CD4-positive, alpha-beta T cell treated with Interleukin-15 for 4 hours (primary cell): ENCODE results near the gene C10orf71.

ENCODE experiments used
- DNase-seq: peaks from one replicate; pipeline ENCODE4 v3.0.0-alpha.2; 2020; ENCODE audit warnings: low spot score

Gene C10orf71

DNA sequence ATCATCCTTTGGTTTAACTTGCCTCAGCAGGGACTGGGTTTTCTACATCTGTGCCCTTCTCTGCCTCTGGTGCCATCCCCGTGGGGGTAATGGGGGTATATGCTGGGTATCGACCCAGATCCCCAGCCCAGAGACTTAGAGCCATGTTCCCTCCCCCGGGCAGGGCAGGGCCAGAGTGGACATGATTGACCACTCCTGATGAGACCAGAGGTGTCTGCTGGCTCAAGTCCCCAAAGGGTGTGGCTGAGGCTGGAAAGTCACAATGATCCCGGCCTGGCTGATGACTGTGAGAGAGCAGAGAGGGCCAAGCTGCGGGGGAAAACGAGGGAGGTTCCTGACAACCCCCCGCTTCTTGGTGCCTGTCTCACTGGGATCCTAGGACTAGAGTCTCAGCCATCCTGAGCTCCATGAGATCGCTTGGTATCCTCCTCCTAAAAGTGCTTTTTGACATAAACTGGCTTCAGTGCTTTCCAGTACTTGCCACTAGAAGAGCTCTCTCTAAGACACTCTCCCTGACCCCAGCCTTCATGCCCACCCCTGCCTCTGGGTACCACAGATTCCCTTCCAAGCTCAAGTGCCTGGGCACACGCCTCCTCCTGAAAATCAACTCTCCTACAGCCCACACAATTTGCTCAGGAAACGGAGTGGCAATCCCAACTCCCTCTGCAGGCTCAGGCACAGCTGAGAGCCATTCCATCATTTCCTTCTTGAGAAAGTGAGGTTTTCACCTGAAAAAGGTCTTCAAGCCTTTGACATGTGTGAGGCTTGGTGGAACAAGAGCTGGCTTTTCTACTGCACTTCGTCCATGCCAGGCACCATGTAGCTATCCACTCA, 63.0 kb downstream of the C10orf71 start:
- DNase-seq: no peak

DNA sequence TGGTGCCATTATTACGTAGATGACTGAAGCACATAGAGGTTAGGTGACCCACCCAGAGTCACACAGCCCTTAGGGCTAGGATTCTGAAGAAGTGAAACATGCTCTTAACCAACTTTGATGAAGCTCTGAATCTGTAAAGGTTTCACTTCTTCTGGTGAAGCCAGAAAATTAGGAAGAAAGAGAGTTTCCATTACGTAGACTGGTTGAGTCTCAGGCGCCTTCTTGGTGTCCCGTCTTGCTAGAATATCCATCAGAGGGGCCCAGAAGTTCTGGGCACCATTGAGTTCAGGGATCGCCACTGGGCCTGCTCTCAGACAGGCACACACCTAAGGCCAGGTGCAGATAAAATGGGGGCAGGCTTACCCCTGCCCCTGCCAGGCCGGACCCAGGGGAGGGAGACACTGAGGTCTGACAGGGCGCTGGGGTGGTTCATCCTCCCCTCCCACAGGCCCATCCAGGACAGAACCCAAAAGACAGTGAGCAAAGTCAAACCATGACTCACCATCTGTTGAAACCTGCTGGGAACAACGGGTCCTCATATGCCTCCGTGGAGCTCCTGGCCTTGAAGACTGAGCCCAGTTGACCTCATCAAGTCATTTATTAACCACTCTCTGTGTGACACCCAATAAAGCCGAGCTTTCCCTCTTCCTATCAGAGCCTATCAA, 63.8 kb downstream of the C10orf71 start:
- DNase-seq: no peak

DNA sequence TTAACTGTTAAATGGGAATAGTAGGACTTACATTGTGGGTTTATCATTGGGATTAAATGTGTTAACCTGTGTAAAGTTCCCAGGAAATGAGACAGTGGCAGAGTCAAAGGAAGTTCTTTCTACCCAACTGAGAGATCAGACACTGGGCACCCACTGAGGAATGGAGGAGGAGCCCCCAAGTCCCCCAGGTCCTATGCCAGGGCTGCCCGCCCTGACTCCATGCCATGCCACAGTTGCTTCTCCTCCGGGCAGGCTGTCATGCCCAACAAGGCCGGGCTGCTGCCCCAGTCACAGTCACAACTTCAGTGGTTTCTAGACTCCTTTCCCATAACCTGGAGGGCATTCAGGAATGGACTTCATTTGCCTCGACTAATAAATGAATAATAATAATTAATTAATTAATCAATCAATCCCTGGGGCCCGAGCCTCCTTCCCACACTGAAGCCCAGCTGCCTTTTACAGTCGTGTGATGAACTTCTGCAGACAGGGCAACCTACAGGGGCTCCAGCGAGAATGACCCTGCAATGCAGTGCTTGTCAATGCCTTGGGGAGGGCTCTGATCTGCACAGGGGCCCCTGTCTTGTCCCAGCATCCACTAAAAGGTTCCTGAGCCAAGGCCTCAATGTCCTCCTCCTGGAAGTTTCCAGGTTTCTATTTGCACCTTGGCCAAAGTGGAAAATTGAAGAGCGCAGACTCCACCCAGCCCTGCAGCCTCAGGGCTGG, 64.5 kb downstream of the C10orf71 start:
- DNase-seq: no peak

DNA sequence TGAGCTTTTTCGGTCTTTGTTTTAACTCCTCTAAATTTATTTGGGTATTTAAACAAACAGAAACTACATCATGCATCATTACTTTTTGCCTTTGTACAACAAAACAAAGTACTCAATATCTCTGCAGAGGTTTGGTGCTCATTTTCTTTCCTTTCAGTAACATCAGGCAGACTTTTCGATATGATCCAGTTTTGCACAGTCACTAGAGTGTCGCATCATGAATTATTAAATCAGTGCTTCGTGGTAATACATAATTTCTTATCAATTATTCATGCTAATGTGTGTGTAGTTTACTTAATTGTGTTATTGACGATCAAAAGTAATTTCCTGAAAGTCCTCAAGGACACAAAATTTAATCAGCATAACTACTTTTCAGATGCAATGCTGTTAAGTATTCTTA, 65.1 kb downstream of the C10orf71 start:
- no peak for DNase-seq

DNA sequence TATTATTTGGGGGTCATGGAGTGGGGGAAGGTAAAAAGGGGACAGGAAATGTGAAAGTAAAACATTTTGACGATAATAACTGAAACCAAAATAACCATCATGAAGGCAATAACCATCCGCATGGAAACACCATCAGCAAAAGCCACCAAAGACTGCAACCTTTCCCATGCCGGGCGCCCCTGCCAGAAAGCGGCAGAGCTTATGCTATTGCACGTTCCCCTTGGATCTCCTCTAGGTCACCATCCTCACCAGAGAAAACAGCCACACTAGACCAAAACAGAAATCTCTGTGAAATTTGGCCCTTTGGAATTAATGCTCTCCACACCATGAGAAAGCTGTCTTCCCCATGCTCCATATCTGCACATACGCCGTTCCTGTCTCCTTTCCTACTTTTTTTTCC, 65.8 kb downstream of the C10orf71 start:
- DNase-seq: no peak

DNA sequence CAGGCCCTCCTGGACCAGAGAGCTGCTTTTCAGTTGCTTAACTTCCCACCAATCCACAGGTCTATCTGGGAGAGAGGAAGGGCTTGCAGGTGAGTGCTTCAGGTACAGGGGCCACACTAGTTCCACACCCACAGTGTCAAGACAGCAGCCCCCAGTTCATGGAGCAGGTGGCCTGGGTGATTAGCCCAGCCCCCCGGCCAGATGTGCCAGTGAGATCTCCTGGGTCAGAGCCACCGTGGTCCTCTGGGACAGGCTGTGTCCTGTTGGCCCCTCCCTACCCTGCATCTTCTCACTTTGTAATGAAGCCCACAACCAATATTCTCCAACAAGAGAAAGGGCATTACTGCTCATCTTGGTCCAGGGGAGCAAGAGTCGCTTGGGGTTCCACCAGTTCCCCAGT, 66.3 kb downstream of the C10orf71 start:
- DNase-seq: no peak

DNA sequence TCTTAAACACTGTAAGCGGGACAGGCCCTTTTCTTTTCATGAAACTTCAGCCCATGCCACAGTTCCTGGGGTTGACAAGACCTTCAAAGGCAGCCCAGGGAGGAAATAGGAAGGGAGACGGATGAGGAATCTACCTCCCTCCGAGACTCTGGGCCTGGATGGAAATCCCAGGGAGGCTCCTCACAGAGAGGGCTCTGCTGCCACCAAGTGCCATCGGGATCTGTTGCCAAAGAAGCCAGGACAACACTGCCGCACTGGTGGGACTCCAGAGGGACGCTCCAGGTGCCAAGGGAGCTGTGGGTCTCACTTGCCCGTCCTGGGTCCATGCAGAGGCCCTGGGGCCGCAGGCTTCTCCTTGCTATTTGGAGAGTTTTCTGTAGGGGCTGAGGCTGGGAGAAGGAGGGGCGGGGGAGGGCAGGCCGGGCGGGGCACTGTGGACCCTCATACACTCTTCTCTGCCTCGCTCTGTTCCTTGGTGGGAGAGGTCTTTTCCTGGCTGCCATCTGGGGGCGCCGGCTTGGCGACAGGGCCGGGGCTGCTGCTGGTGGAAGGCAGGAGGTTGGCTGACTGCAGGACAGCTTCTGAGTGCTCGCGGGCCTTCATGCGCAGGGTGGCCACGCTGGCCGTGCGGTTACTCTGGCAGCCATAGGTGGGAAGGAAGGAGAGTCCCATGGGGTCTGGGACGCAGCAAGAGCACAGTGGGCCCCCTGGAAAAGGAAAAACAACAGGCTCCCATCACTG, 66.9 kb downstream of the C10orf71 start:
- DNase-seq: no peak

DNA sequence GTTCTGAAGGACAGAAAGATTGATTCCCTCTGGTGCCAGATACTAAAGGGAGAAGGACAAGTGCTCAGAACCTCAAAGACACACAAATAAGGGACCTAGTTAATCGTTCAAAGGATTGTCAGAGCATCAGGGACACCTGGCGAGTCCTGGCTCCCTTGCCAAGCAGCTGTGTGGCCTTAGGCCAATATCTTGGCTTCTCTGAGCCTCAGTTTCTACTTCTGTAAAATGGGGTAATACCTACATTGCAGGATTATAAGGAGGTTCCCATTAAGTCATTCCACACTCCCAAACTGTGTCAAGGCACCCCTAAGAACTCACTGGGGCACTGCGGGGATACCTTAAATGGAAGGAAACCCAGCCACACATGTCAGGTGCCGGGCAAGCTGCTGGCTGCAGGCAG, 67.5 kb downstream of the C10orf71 start:
- no peak for DNase-seq

DNA sequence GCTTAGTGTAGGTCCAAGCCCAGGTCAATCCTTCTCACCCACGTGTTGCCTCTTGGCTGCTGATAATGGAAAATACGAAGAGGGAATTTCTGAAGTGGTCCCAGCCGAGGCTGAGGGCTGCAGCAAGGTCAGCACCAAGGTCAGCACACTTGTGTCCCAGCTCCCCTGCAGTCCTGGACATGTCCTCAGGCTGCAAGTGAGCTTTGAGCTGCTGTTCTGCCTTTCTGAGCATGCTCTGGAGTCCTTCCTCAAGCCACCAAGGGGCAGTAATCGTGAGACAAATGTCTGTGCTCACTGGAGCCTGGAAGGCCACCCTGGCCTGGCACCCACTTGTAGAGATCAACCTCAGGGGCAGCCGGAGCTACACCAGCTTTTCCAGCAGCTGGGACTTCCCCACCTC, 68.6 kb downstream of the C10orf71 start:
- DNase-seq: no peak

DNA sequence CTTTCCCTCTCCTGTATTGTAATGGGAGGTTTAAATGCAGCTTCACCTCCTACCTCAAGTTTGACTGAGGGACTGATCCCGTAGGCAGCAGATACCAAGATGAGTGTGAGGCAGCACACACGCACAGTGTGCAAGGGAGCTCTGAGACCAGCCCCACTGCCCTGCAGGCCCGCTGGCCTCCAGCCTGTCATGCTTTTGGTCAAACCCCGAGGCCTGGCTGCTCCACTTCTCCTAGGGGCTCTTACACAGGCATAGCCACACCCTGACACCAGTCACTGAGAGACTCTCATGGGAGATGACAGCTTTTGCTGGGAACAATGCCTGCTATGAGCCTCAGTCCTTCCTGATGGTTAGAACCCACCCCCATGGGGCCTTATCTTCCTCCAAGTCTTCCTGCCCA, 69.3 kb downstream of the C10orf71 start:
- no peak for DNase-seq

DNA sequence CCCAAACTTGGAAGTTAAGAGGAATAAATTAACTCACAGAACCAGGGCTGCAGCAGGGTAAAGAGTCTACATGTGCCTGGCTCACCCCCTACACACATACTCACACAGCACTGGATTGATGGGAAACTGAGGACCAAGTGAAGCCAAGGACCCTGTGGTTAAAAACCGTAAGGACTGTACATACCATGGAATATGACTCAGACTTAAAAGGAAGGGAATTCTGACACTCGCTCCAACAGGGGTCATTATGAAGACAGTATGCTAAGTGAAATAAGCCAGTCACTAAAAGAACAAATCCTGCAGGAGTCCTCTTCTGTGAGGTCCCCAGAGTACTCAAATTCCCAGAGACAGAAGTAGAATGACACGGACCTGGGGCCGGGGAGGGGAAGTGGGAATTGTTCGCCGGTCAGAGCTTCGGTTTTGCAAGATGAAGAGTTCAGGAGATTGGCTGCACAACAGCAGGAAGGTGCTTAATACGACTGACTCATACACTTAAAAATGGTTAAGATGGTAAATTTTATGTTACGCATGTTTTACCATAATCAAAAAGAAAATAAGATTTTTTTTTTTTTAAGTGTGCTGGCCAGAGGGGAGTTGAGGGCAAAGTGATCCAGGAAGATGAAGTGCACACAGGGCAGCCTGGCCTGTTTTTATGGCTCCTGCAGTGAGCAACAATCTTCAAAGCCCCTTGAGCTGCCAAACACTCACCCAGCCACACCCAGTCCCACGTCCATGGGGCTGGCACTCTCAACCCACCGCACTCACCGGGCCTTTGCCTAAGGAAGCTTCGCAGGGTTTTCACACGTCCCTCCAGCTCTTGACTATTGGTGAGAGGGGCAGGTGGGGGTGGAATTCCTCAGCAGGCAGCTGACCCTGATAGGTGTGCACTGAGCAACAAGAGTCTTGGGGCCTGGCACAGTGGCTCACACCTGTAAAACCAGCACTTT, 70.5 kb downstream of the C10orf71 start:
- no peak for DNase-seq

DNA sequence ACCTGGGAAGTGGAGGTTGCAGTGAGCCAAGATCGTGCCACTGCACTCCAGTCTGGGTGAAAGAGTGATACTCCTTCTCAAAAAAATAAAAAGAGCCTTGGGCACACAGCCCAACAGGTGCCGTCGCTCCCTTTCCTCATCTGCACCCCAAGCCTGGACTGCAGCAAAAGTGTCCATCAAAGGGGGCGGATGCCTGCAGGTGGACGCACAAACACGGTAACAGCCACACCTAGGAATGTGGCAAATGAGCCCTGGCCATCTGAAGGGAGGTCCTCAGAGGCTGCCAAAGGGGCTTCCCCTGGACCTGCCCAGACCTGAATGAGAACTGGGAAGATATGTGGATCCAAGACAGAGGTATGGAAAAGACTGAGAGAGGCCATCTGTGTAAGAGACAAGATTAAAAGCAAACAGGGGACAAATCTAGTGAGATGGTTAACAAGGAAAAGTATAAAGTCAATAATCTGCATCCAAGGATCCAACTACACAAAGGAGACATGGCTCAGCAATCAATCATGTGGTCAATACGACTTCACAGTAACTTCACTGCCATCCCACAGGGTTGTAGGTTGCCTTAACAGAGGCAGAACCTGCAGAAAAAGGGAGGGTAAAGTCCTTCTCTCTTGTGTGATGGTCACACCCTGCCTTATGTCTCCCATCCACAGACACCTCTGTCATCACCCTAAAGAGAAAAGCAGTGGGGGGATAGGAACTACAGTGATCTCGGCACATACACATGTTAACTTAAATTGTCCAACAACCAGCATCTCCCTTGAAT, 71.5 kb downstream of the C10orf71 start:
- DNase-seq: no peak

DNA sequence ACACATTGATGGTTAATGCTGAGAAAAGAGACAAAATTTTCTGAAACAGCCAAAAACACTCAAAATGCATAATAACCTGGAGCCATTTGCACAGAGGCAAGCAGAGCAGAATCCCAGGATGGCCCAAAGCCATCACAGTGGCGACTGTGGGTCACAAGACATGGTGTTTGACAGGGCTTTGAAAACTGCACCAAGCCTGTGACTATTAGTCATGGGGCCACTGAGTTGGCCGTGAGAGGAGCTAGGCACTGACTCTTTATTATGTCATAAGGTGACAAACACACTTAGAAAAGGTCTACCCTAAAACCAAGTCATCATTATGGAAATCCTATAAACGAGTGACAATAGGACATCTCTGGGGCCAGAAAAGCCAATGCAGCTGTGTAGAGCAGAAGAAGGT, 73.0 kb downstream of the C10orf71 start:
- no peak for DNase-seq

DNA sequence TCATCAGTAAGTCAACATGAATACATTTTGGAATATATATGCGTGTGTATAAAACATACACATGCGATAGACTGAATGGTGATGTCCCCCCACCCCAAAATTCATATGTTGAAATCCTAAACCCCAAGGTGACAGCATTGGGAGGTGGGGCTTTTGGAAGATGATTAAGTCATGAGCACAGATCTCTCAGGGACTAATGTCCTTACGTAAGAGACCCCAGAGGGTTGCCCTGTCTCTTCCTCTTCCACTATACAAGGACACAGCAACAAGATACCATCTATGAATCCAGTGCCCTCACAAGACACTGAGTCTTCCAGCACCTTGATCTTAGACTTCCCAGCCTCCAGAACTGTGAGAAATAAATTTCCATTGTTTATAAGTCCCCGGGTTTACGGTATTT, 74.4 kb downstream of the C10orf71 start:
- no peak for DNase-seq

DNA sequence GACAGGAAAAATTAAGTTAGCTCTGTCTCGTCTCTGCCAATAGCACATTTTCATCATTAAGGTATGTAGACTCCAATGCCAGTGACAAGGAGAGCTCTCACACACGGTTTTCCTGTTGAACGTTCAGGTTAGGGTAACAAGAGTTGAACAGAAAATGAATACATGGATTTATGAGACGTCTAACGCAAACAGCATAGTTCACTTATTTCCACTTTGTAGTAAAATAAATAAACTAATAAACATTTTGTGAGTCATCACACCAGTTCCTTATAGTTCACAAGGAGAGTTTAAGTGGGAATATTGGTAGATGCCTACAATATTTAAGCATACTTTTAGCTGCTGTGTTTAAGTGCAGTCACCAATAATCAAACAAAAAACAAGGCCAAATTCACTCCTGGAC, 75.8 kb downstream of the C10orf71 start:
- DNase-seq: no peak

DNA sequence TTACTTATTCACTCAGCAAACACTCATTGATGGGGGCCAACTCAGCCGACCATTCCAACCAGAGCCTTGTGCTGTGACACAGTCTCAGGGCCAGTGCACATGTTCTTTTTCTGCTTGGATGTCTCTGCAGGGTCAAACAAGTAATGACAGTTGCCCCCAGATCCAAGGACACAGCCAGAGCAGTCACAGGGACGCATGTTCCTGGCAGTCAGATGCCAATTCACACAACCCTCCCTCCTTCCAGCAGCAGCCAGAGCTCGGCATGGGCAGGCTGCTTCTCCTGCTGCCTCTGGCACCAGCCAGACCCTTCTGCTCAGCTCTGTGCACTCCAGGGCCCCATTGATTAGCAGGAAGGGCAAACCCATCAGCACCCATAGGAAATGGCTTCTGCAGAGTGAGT, 76.6 kb downstream of the C10orf71 start:
- no peak for DNase-seq
